GM12873 (cell line): Measurements from ENCODE around the gene ZNF474.

Source experiments
- TF ChIP-seq, protein P1 (sequence below): IDR thresholded peaks from 2 replicates; pipeline ENCODE4 v1.5.1; 2012; ENCODE audit warnings: low read depth, mild to moderate bottlenecking, moderate library complexity, low read length, control low read depth; ENCODE audit not compliant: insufficient read depth; ENCODE audit errors: missing control alignments

ZNF474 gene

GRCh38 chr5:122177161-122177560 lies 47.8 kb downstream of the ZNF474 start:
- TF ChIP-seq, protein P1, sequence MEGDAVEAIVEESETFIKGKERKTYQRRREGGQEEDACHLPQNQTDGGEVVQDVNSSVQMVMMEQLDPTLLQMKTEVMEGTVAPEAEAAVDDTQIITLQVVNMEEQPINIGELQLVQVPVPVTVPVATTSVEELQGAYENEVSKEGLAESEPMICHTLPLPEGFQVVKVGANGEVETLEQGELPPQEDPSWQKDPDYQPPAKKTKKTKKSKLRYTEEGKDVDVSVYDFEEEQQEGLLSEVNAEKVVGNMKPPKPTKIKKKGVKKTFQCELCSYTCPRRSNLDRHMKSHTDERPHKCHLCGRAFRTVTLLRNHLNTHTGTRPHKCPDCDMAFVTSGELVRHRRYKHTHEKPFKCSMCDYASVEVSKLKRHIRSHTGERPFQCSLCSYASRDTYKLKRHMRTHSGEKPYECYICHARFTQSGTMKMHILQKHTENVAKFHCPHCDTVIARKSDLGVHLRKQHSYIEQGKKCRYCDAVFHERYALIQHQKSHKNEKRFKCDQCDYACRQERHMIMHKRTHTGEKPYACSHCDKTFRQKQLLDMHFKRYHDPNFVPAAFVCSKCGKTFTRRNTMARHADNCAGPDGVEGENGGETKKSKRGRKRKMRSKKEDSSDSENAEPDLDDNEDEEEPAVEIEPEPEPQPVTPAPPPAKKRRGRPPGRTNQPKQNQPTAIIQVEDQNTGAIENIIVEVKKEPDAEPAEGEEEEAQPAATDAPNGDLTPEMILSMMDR = no peak

GRCh38 chr5:122179701-122180100 lies 50.4 kb downstream of the ZNF474 start:
- TF ChIP-seq, protein P1 = no peak

DNA sequence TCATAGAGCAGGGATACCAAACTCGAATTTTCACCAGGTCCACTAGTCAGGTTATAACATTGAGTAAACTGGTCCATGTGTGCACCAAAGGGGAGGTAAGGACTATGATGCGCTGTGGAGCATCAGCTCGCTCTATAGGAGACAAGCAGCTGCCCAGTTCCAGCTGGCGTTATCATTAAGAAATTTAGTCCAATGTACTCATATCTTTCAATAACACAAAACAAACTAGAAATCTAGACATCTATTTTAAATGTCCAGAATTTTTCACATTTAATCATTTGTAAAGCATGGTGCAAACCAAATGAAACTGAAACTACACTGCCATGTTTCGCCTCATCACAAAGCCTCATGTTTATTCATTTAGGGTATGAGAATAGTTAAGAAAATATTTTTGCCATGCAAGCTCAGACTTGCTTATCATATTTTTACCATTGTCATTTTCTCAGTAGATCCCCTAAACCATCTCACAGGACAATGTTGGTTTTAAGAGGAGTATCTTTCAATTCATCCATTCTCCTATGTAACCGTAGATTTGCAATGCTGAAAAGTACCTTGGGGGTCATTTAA lies 50.9 kb downstream of the ZNF474 start:
- TF ChIP-seq, protein P1 = no peak

DNA sequence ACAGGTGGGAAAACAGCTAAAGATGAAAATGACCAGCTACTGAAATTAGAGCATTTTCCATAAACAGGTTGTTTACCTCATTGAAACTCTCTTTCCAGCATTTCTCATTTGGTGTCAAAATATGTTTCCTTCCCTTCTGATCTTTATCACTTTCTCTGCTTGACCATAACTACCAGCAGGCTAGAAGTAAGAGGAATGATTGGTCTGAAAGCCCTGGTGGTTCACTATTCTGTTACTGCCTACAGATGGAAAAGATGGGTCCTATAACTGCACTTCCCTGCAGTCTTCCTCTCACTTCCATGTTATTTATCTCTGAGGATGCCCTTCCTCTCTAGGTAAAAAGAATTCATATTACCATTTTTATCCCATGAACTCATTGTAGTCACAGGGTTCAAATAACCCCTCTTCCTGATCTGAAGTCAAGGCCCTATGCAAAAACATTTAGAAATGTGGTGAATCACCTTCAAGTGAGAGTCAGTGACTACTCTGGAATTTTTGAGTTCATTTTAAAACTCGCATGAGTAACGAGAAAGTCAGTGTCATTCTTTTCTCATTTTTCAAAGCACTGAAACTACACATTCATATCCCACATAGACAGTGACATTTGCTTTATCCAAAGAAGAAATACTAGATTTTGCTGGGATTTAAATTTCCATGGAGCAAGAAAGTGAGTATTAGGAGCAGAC lies 51.7 kb downstream of the ZNF474 start:
- TF ChIP-seq, protein P1 = no peak

DNA sequence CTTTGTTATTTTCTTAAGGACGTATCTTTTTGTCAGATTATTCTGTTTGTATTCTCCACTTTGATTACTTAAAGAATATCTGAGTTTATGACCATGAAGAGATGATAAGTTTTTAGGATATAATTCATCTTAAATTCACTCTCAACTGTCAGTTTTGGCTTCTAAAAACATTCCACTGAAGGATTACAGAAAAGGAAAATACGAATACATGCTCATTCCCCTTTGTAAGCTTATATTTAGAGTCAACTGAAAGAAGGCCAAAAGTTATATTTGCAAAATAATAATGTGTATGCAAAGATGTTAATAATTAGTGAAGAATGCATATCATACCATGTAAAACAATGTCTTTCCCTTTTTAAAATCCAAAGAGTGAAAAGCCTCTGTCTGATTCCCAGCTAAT lies 52.5 kb downstream of the ZNF474 start:
- TF ChIP-seq, protein P1 = no peak

DNA sequence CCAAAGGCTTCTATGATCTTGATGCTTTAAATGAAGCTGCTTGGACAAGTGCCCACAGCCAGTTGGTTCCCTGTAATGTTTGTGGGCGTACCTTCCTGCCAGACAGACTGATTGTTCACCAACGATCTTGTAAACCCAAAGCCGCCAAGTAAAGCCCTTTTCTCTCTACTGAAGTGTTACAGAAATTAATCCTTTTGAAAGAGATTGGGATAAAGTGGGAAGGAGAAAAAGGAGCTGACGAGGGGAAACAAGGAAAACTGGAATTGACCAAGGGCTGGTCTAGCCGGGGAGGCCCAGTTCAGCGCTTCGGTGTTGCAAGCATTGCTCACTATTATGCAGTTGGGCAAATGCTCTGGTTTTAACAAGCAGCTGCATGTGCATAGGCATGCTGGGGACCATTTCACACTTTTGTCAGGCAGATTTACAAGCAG lies 53.2 kb downstream of the ZNF474 start:
- TF ChIP-seq, protein P1 = no peak

DNA sequence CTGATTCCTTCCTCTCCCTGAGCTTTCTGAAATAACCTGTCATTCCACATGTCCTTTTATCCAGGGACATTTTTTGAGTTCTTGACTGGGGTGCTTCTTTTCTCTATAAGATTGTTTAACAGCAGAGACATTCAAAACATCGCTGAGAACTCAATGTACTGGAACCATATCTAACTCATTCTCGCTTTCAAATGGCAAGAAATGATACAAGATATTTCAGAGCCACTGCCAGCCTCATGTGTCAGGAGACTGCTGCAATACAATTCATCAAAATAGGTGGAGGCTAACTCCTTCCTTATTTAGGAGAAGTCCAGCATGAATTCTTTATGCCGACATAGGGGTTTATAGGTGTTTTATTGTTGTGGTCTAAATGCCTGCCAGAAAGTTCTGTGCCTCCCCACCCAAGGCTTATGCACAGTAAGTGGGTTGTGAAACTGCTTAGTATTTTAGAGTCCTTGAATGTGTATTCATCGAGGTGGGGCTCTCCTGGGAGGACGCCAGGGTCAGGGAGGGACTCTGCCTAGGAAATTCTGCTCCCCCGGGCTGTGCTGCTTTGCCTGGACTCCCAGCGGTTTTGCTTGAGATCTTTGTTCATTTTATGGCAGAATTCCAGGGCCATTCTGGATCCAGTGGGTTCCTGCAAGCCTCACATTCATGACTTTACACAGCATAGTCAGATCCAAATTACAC lies 53.9 kb downstream of the ZNF474 start:
- TF ChIP-seq, protein P1 = no peak
